Measurements from ENCODE around the gene FAT2. TPM values are rescaled to one million over a fixed set of nuclear protein-coding genes. Genes with fewer than 3 reads are reported as not detected.

The FAT2 gene
- total RNA-seq, 4 donors from 2014 or later, result 0.12 to 9.1 TPM; not detected in 2

- Histone ChIP-seq H3K4me1 (no peaks in the 10 kb centered on the region), H3K27ac (no peak overlapping the region), H3K4me3 (no peak overlapping the region), H3K9me3 (no peaks in the 10 kb centered on the region), H3K27me3 (no peaks in the 10 kb centered on the region), H3K36me3 (no peaks in the 10 kb centered on the region)
- no peak for DNase-seq
- intact Hi-C loops (cut with DNase I; ENCODE audit: low total_unique reads), result no loop called here
- TF ChIP-seq CTCF (IDR thresholded peaks at IDR 0.05), result no peak
Observed at GRCh38 chr5:151541571-151541970, 49.6 kb downstream of the FAT2 start.

Other genes with a start within 250 kb of the FAT2 start
- not detected for gene SLC36A2, start 243.8 kb downstream of the FAT2 start, total RNA-seq
- 10 to 100 TPM in 1 of 4 donors, 1 to 10 TPM in 3; 5.0 to 10.1 (median 5.8) TPM for gene SLC36A1, start 143.7 kb downstream of the FAT2 start, total RNA-seq
- gene SPARC, start 95.6 kb upstream of the FAT2 start, total RNA-seq, result 1,000 to 10,000 TPM in 1 of 4 donors, 100 to 1,000 TPM in 3; 341 to 2,293 (median 751) TPM
- gene ATOX1, start 167.3 kb upstream of the FAT2 start, total RNA-seq, result 10 to 100 TPM in 3 of 4 donors, 1 to 10 TPM in 1; 2.6 to 99.7 (median 47.6) TPM
- gene G3BP1, start 180.6 kb upstream of the FAT2 start, total RNA-seq, result 100 to 1,000 TPM in 3 of 4 donors, 10 to 100 TPM in 1; 72.1 to 240 (median 168) TPM

Measured in uterus (tissue), 4 donors.